Measurements from ENCODE around the gene NCKAP1. TPM values are rescaled to one million over a fixed set of nuclear protein-coding genes. Genes with fewer than 3 reads are reported as not detected.

Gene NCKAP1
- total RNA-seq, 4 donors from 2014 or later = 45.3 to 99.7 (median 74.3) TPM

DNA sequence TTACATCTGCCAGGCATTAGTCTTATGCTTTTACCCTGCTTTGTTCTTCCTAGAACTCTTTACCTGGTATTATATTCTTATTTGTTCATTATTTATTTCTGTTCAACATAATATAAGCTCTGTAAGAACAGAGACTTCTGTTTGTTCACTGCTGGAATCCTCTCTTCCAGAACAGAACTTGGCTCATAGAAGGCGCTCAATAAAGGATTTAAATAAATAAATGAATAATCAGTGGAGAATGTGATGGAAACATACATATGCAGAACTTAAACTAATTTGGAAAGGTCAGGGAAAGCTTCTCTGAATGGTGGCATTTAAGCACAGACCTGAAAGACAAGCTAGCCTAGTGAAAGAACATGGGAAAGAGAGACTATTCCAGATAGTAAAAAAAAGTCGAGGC lies 24.3 kb downstream of the NCKAP1 start:
- in situ Hi-C loops (cut with MboI; ENCODE audit: low pct_ligation_motif_present in 1 of 4, low pct_unique_long_range_greater_than_20kb in 1 of 4, low sequenced_read_pairs in 3 of 4) = no loop called here
- Histone ChIP-seq H3K9me3 (no peaks in the 10 kb centered on the region), H3K36me3 (peaks cover 0 to 4% (median 0%) of the 10 kb centered on the region in 4 donors), H3K27ac (no peak overlapping the region), H3K4me1 (peaks cover 0 to 20% (median 9%) of the 10 kb centered on the region in 4 donors), H3K4me3 (no peak overlapping the region), H3K27me3 (no peaks in the 10 kb centered on the region)
- WGBS, 2 donors (ENCODE audit: low coverage in 1 of 2) = 68 to 75% methylated on average over 2 of the region's 2 CpGs
- TF ChIP-seq POLR2AphosphoS5 (IDR thresholded peaks at IDR 0.05) (no peak), EP300 (IDR thresholded peaks at IDR 0.05; ENCODE audit: low read depth) (no peak), POLR2A (IDR thresholded peaks at IDR 0.05) (no peak)
- TF ChIP-seq, protein P1, sequence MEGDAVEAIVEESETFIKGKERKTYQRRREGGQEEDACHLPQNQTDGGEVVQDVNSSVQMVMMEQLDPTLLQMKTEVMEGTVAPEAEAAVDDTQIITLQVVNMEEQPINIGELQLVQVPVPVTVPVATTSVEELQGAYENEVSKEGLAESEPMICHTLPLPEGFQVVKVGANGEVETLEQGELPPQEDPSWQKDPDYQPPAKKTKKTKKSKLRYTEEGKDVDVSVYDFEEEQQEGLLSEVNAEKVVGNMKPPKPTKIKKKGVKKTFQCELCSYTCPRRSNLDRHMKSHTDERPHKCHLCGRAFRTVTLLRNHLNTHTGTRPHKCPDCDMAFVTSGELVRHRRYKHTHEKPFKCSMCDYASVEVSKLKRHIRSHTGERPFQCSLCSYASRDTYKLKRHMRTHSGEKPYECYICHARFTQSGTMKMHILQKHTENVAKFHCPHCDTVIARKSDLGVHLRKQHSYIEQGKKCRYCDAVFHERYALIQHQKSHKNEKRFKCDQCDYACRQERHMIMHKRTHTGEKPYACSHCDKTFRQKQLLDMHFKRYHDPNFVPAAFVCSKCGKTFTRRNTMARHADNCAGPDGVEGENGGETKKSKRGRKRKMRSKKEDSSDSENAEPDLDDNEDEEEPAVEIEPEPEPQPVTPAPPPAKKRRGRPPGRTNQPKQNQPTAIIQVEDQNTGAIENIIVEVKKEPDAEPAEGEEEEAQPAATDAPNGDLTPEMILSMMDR (IDR thresholded peaks at IDR 0.05) = no peak
- intact Hi-C loops (cut with DNase I; ENCODE audit: low total_unique reads) = no loop called here
- no peak for DNase-seq

DNA sequence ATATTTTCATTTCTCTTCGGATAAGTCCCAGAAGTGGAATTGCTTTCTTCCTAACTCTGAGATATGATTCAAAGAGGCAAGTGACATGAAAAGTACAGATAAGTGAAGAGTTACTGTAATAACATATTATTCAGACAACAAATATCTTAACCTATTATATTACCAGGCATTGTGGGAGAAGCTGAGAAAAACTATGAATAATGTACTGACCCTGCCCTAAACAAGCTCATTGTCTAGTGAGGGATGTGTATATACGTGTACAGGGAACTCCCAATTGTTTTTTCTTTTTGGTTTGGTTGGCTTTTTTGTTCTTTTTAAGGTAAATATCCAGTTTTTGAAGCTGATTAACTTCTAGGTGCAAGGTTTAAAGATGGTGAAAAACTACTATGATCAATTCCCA lies 26.5 kb downstream of the NCKAP1 start:
- intact Hi-C loops (cut with DNase I; ENCODE audit: low total_unique reads) (no loop called here), in situ Hi-C loops (cut with MboI; ENCODE audit: low pct_ligation_motif_present in 1 of 4, low pct_unique_long_range_greater_than_20kb in 1 of 4, low sequenced_read_pairs in 3 of 4) (no loop called here)
- Histone ChIP-seq H3K4me1 (peaks cover 0 to 20% (median 9%) of the 10 kb centered on the region in 4 donors), H3K36me3 (no peaks in the 10 kb centered on the region), H3K27me3 (no peaks in the 10 kb centered on the region), H3K27ac (no peak overlapping the region), H3K9me3 (no peaks in the 10 kb centered on the region), H3K4me3 (no peak overlapping the region)
- TF ChIP-seq, protein P1 (IDR thresholded peaks at IDR 0.05) = no peak
- TF ChIP-seq POLR2A (IDR thresholded peaks at IDR 0.05) (no peak), EP300 (IDR thresholded peaks at IDR 0.05; ENCODE audit: low read depth) (no peak), POLR2AphosphoS5 (IDR thresholded peaks at IDR 0.05) (no peak)
- WGBS, 2 donors (ENCODE audit: low coverage in 1 of 2) = 85 to 92% methylated on average over 2 of the region's 2 CpGs
- no peak for DNase-seq

DNA sequence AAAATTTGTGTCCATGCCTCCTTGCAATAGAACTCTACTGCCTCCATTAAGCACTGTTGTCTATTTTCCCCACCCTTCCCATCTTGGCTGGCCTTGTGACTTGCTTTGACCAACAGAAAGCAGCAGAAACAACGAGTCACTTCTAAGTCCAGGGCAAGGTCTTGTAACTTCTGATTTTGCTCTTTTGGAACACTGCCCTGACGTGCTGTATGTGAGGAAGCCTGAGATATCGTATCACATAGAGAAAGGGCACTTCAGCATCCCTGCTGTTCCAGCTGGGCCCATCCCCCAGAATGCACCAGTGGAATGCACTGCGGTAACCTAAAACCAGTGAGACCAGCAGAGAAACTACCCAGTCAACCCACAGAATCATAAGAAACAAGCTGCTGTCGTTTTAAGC lies 28.1 kb downstream of the NCKAP1 start:
- WGBS, 2 donors (ENCODE audit: low coverage in 1 of 2) = 72 to 81% methylated on average over 5 of the region's 5 CpGs
- Histone ChIP-seq H3K36me3 (no peaks in the 10 kb centered on the region), H3K27me3 (no peaks in the 10 kb centered on the region), H3K27ac (no peak overlapping the region), H3K4me1 (peaks cover 0 to 16% (median 8%) of the 10 kb centered on the region in 4 donors), H3K4me3 (no peak overlapping the region), H3K9me3 (no peaks in the 10 kb centered on the region)
- in situ Hi-C loops (cut with MboI; ENCODE audit: low pct_ligation_motif_present in 1 of 4, low pct_unique_long_range_greater_than_20kb in 1 of 4, low sequenced_read_pairs in 3 of 4) = no loop called here
- intact Hi-C loops (cut with DNase I; ENCODE audit: low total_unique reads) = no loop called here
- TF ChIP-seq, protein P1 (IDR thresholded peaks at IDR 0.05) = no peak
- no peak for TF ChIP-seq POLR2A (IDR thresholded peaks at IDR 0.05)
- no peak for TF ChIP-seq POLR2AphosphoS5 (IDR thresholded peaks at IDR 0.05)
- no peak for TF ChIP-seq EP300 (IDR thresholded peaks at IDR 0.05; ENCODE audit: low read depth)
- no peak for DNase-seq

DNA sequence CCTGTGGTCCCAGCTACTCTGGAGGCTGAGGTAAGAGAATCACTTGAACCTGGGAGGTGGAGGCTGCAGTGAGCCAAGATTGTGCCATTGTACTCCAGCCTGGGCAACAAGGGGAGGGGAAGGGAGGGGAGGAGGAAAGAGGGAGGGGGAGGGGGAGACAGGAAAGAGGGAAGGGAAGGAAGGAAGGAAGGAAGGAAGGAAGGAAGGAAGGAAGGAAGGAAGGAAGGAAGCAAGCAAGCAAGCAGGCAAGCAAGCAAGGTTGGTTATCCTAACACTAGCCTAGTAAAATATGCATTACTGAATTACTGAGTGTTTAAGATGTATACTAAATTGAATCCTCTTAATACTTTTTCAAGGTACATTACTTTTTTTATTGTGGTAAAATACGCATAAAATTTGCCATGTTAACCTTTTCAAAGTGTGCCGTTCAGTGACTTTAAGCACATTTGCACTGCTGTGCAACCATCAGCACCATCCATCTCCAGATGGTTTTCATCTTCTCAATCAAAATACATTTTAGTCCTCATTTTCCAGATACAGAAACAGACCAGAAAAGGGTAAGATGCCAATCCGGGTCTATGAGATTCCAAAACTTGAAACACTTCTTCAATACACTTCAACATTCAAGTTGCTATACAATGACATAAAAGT lies 28.9 kb downstream of the NCKAP1 start:
- peaks cover 0 to 16% (median 6%) of the 10 kb centered on the region in 4 donors for H3K4me1 ChIP-seq
- H3K27ac ChIP-seq = no peak overlapping the region
- H3K9me3 ChIP-seq = no peaks in the 10 kb centered on the region
- intact Hi-C loops (cut with DNase I; ENCODE audit: low total_unique reads) = no loop called here
- H3K4me3 ChIP-seq = no peak overlapping the region
- 91 to 98% methylated on average over 3 of the region's 3 CpGs for WGBS, 2 donors (ENCODE audit: low coverage in 1 of 2)
- DNase-seq = no peak
- H3K36me3 ChIP-seq = no peaks in the 10 kb centered on the region
- H3K27me3 ChIP-seq = no peaks in the 10 kb centered on the region
- in situ Hi-C loops (cut with MboI; ENCODE audit: low pct_ligation_motif_present in 1 of 4, low pct_unique_long_range_greater_than_20kb in 1 of 4, low sequenced_read_pairs in 3 of 4) = no loop called here
- TF ChIP-seq EP300 (IDR thresholded peaks at IDR 0.05; ENCODE audit: low read depth) (no peak), POLR2A (IDR thresholded peaks at IDR 0.05) (no peak), POLR2AphosphoS5 (IDR thresholded peaks at IDR 0.05) (no peak)
- TF ChIP-seq, protein P1 (IDR thresholded peaks at IDR 0.05) = no peak

Data from transverse colon (tissue), 4 donors.